CD4-positive, alpha-beta T cell treated with Interleukin-10 for 1 hour (primary cell): ENCODE results near the gene DOLPP1.
"Not testable (repeated sequence)": the region's sequence is repeated elsewhere in the genome, so short reads cannot be mapped to it uniquely, and the experiment has no call there.

ENCODE experiments used
- DNase-seq: peaks from one replicate; pipeline ENCODE4 v3.0.0-alpha.2; 2020

Gene DOLPP1

DNA sequence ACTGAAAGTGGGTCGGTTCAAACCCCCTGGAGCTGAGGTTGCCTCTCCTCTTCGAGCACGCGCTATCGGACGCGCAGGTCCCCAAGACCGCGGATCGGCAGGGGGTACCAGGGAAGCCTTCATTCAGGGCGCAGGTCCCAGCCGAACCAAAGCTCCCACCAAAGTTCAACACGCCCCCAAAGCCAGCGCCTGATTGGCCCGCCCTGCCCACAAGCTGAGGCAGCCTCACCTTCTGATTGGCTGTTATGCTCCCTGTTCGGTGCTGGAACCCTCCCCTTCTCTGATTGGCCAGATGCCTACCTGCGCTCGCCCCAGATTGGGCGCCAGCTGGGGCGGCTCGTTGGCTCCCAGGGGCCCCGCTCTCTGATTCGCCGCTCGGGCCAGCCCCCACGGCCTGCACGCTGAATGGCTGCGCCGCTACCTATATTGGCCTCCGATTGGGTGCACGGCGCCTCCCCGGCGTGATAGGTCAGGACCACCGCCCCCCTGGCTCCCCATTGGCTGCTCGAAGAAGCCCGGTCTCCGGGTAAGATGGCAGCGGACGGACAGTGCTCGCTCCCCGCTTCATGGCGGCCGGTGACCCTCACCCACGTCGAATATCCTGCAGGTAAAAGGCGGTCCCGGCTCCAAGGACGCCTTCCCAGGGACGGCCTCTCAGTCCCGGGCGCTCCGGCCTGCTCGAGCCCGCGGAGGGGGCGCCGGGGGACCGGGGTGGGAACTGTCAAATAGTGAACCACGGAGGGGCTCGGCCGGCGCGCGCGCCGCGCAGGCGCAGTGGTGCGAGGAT lies at the start of gene DOLPP1:
Gene DOLPP1, plus strand, starts transcription at position 511 of the 787 bp plus-strand sequence. Its CDS starts 21 bp downstream, at position 532.
- peak; percentile 99 for DNase-seq

DNA sequence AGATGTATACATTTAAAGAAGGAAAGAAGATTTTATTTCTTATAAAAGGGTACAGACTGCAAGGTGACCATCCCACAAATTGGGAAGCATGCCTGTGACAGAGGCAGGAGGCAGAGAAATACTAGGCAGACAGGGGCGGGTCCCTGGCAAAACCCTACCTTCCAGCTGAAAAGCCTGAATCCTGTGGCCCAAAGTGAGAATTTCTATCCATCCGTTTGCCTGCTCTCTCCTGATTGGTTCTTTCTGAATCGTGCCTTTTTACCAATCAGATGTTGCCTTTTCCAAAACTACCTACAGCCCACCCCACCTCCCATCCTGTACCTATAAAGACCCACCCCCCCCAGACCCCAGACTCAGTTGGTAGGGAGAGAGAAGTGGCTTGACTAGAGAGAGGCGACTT lies 49.4 kb upstream of the DOLPP1 start:
- DNase-seq = no peak

- DNase-seq = no peak
Observed at GRCh38 chr9:129032541-129033159, 48.3 kb upstream of the DOLPP1 start.

DNA sequence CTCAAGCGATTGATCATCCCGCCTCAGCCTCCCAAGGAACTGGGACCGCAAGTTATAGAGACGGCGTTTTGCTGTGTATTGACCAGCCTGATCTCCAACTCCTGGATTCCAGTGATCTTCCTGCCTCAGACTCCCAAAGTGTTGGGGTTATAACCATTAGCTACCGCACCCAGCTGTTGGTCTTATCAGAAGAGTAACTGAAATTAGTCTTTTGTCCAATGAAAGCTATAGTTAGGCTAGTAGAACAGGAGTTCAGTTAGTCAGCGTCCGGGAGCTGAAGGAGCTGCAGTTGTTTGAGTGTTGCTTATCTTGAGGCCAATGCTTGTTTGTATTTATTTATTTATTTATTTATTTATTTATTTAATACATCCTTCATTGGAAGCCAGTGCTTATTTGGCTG lies 47.7 kb upstream of the DOLPP1 start:
- no peak for DNase-seq

DNA sequence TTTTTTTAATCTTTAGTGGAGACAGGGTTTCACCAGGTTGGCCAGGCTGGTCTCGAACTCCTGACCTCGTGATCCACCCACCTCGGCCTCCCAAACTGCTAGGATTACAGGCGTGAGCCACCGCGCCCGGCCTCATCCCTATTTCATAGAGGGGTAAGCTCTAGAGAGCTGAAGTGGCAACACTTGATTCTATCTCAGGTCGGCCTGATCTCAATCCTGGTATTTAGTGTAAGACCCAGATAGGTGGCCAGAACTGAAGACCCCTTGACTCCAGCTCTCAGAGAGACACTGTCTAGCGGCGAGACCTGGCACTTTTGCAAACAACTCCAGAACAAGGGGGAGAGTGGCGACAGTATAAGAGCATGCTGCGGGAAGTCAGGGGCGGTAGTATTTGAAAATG lies 45.1 kb upstream of the DOLPP1 start:
- DNase-seq = not testable (repeated sequence)

- peak; percentile 97 for DNase-seq
Observed at GRCh38 chr9:129036241-129036922, 44.5 kb upstream of the DOLPP1 start, which contains the start of gene MIGA2. Gene MIGA2, plus strand, starts transcription at chr9:129036626. Its CDS starts 3,969 bp downstream, at chr9:129040595.

- DNase-seq = no peak
Observed at GRCh38 chr9:129036923-129037766, 43.8 kb upstream of the DOLPP1 start.

DNA sequence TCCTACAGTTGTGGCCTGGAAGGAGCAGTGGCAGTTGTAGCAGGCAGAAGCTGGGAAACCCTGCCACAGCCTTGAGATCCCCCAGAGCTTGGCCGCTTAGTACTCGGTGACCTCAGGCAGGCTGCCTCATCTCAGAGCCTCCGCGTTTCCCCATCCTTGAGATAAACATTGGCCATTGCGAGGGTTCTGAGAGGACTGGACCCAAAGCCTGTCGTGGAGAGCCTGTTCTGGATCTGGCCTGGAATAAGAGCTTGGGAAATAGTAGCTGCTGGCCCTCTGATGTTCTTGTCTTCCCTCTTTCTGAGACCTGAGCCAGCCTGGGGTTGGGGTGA lies 43.2 kb upstream of the DOLPP1 start:
- DNase-seq = no peak

GRCh38 chr9:129038109-129038852 lies 42.6 kb upstream of the DOLPP1 start:
- DNase-seq = no peak

- DNase-seq = no peak
Observed at GRCh38 chr9:129040113-129040643, 40.7 kb upstream of the DOLPP1 start.

DNA sequence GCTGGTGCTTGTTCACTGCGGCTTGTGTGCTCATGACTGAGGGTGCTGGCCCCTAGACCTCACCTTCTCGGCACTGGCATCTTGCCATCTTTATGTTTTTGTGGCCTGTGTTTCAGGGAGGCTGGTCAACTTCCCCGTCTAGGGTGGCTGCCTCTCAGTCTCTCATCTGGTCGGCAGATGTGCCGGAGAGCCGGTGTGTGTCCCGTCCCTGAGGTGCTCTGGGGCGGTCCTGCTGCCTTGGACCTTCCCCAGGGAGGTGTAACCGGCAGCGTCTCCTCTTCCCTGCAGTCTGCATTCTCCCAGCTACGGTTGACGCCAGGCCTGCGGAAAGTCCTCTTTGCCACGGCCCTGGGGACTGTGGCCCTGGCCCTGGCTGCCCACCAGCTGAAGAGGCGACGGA lies 38.9 kb upstream of the DOLPP1 start:
- no peak for DNase-seq

GRCh38 chr9:129052592-129052991 lies 28.3 kb upstream of the DOLPP1 start:
- DNase-seq = no peak

- no peak for DNase-seq
Observed at GRCh38 chr9:129053020-129053419, 27.9 kb upstream of the DOLPP1 start.

- DNase-seq = no peak
Observed at GRCh38 chr9:129054163-129054851, 26.6 kb upstream of the DOLPP1 start.

DNA sequence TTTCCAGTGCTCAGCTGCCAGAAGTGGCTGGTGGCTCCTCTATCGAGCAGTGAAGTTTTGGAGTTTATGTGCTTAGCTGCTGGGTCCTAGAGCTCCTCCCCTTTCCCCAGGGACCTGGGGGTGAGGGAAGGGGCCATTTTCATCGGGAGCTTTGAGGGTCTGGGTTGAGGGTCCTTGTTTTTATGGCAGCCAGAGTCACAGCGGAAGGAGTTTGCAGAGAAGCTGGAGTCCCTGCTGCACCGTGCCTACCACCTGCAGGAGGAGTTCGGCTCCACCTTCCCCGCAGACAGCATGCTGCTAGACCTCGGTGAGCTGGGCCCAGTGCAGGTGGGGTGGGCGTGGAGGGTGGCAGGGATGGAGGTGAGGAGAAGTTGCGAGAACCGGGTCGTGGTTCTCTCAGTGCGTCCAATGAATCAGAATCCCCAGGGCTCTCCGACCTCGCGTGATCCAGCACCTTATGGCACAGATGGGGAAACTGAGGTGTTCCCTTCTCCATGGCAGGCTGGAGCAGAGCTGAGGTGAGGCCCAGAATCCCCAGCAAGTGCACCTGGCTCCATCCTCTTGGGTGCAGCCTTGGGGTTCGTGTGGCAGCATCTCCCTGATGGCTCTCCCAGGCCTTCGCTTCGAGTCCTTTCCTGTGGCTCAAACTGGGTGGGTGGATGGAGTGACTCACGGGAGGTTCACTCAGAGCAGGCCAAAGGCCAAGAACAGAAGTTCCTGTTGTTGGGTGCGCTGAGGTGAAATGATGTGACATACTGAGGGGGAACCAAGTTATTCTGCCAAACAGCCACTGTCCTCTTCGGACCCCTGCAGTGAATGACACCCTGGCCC lies 21.7 kb upstream of the DOLPP1 start:
- no peak for DNase-seq

DNA sequence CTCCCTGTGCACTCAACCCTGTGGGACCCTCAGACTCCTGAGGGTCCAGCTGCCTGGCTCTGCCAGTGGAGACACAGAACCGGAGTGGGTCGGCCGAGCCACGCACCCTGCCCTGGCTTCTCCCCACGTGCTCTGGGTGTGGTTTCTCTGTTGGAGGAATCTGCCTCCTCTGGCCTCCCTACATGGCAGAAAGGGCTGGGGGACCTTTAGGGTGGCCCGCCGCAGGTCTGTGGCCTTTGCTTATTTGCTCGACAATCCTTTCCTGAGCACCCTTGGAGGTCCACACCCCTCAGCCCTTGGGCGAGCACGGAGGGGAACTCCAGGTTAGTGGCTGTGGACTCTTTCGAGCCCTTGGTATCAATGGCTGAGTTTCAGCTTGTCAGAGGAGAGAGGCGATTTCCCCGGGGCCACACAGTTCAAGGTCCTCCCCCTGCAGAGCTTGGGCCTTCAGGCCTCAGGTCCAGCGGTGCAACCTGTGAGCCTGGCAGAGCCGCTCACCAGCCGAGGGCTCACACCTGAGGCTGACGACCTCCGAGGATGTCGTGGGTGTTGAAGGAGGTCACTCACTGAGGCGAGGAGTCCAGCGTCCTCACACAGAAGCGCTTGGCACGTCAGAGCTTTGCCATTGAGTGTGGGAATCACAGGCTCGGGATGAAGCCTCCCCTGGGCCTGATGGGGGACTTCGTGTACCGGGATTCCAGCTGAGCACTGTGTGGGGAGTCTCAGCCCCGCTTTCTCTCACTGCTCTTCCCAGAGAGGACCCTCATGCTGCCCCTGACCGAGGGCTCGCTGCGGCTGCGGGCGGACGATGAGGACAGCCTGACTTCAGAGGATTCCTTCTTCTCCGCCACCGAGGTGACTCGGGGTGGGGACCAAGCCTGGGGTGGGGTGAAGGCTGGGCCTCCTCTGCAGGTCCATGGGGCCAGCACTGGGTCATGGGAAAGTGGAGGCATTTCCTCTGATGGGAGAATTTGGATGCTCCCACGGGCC lies 20.8 kb upstream of the DOLPP1 start:
- DNase-seq = no peak

DNA sequence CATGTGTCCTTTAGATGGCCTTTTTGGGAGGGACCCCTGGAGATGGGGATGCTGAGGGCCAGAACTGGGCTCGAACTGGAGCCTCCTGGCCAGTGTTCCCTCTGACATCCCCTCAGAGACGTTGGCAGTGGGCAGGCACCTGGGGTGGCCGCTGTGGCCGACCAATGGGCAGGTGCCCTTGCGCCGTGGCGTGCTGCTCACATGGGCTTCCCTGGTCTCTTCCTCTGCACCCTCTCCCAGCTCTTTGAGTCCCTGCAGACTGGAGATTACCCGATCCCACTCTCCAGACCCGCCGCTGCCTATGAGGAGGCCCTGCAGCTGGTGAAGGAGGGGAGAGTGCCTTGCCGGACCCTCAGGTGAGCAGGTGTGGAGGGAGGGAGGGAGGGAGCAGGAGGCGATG lies 19.9 kb upstream of the DOLPP1 start:
- DNase-seq = no peak

- DNase-seq = no peak
Observed at GRCh38 chr9:129063061-129063460, 17.9 kb upstream of the DOLPP1 start.

DNA sequence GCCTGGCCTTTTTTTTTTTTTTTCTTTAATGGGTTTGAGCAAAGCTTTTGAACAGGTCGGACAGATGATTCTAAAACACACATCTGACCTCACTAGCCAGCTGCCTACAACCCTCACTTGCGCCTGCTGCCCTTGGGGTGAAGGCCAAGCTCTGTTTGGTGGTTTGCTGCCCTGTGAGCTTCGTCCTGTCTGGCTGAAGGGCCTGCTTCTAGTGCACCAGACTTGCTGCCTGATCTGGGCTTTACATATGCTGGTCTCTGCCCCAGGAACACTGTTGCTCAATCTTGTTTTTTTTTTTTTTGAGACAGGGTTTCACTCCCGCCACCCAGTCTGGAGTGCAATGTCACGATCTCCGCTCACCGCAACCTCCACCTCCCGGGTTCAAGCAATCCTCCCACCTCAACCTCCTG lies 16.4 kb upstream of the DOLPP1 start:
- DNase-seq = no peak
